WI38 (cell line): ENCODE measurements around the gene CC2D2B.

Experiments
- H3K4me3 ChIP-seq: 2 replicates; pipeline ENCODE4 v1.5.1; 2011; ENCODE audit warnings: low read depth, mild to moderate bottlenecking, control low read depth, low read length
- CTCF ChIP-seq: IDR thresholded peaks from 2 replicates; pipeline ENCODE4 v1.5.1; 2012; ENCODE audit warnings: low read depth, mild to moderate bottlenecking, control low read depth, low read length

Gene CC2D2B

GRCh38 chr10:95907456-95908253 is at the start of gene CC2D2B:
Gene CC2D2B, plus strand, starts transcription at chr10:95907975. Its CDS starts 3,349 bp downstream, at chr10:95911324.
- H3K4me3 ChIP-seq, result peak within 1 kb of the TSS; percentile 77
- TF ChIP-seq CTCF, result 0 out of 2 replicates have a peak, but pooled peaks have one; percentile 11

GRCh38 chr10:95860166-95860940 is 47.4 kb upstream of the CC2D2B start:
- H3K4me3 ChIP-seq, result no peak overlapping the region
- TF ChIP-seq CTCF, result no peak

- no peak overlapping the region for H3K4me3 ChIP-seq
- TF ChIP-seq CTCF, result no peak
These were observed 46.4 kb upstream of the CC2D2B start for GRCh38 chr10:95861386-95861785.

- no peak overlapping the region for H3K4me3 ChIP-seq
- TF ChIP-seq CTCF, result peak; percentile 67
These were observed 42.6 kb upstream of the CC2D2B start for GRCh38 chr10:95864906-95865813.

- no peak for TF ChIP-seq CTCF
- H3K4me3 ChIP-seq, result no peak overlapping the region
These were observed 41.8 kb upstream of the CC2D2B start for GRCh38 chr10:95865814-95866466.

GRCh38 chr10:95866467-95866842 is 41.3 kb upstream of the CC2D2B start:
- H3K4me3 ChIP-seq, result no peak overlapping the region
- no peak for TF ChIP-seq CTCF
